Panc1 (cell line): Measurements from ENCODE around the gene CYB5R4. TPM values are rescaled to one million over a fixed set of nuclear protein-coding genes. Genes with fewer than 3 reads are reported as not detected.
A peak's percentile ranks its signal among the peaks of the same experiment; 100 is the strongest.

ENCODE experiments used
- ATAC-seq: fragments of 200-7000 bp; cut with Tn5 transposase; 2 replicates; pipeline ENCODE4 v1.9.1; 2020; ENCODE audit warnings: mild to moderate bottlenecking, moderate library complexity
- BruUV-seq: library from RNA; stranded (reverse); fragments of 400-500 nt; replicated peaks from 2 replicates; lab custom pipeline; 2021; lab: Mats Ljungman, UMichigan
- CTCF ChIA-PET: fragments of 300-600 bp; sonication (Branson Sonifier 250); formaldehyde crosslinking; loops from one replicate; lab custom pipeline; 2022; ENCODE audit warnings: antibody characterized with exemption; lab: Charles Lee
- POLR2A ChIA-PET: fragments of 300-600 bp; sonication (Branson Sonifier 250); formaldehyde crosslinking; loops from one replicate; lab custom pipeline; 2022; ENCODE audit warnings: antibody characterized with exemption; lab: Charles Lee
- DNase-seq: peaks from one replicate; pipeline ENCODE4 v3.0.0-alpha.2; 2010; ENCODE audit warnings: low read depth, low spot score
- H3K27ac ChIP-seq: 2 replicates; pipeline ENCODE4 v1.5.1; 2011; ENCODE audit warnings: mild to moderate bottlenecking, low read length, inconsistent platforms
- H3K27me3 ChIP-seq: fragments of 200-500 bp; sonication (Bioruptor generic); 2 replicates; pipeline ENCODE4 v1.6.0; 2014; ENCODE audit warnings: low read length, inconsistent platforms; ENCODE audit not compliant: control insufficient read depth, insufficient read depth
- H3K36me3 ChIP-seq: fragments of 200-500 bp; sonication (Bioruptor generic); 2 replicates; pipeline ENCODE4 v1.5.1; 2014; ENCODE audit warnings: inconsistent platforms, mild to moderate bottlenecking, low read length, moderate library complexity; ENCODE audit not compliant: control insufficient read depth, insufficient read depth
- H3K4me1 ChIP-seq: 2 replicates; pipeline ENCODE4 v1.5.1; 2011; ENCODE audit warnings: inconsistent platforms, mild to moderate bottlenecking, low read length, moderate library complexity; ENCODE audit not compliant: control insufficient read depth, insufficient read depth
- H3K4me3 ChIP-seq, 2 experiments: 2 replicates each; pipeline ENCODE4 v1.5.1; 2011 to 2012; ENCODE audit warnings: low read depth in 2 of 2, low read length in 2 of 2, mild to moderate bottlenecking in 2 of 2, inconsistent platforms in 1 of 2, moderate library complexity in 1 of 2
- H3K9me3 ChIP-seq: fragments of 200-500 bp; sonication (Bioruptor generic); 2 replicates; pipeline ENCODE4 v1.5.1; 2014; ENCODE audit warnings: low read depth, mild to moderate bottlenecking, inconsistent platforms, low read length, moderate library complexity; ENCODE audit not compliant: control insufficient read depth, insufficient read depth
- POLR2AphosphoS5 ChIP-seq: IDR thresholded peaks from 2 replicates; pipeline ENCODE4 v1.6.1; 2012; ENCODE audit warnings: mild to moderate bottlenecking, low read depth, low read length, moderate library complexity
- SIN3A ChIP-seq: IDR thresholded peaks from 2 replicates; pipeline ENCODE4 v1.6.1; 2012; ENCODE audit warnings: low read depth, mild to moderate bottlenecking, low read length, moderate library complexity, borderline replicate concordance; ENCODE audit not compliant: insufficient read depth
- TCF7L2 ChIP-seq: IDR thresholded peaks from 2 replicates; pipeline ENCODE4 v1.6.1; 2011; ENCODE audit warnings: mild to moderate bottlenecking, low read depth, low read length, inconsistent platforms
- in situ Hi-C: cut with HindIII; loops from 2 replicates; pipeline ENCODE4 v1.10.0; 2016; ENCODE audit warnings: low sequenced_read_pairs, low pct_unique_long_range_greater_than_20kb
- intact Hi-C: fragments of 100-400 bp; cut with micrococcal nuclease; formaldehyde crosslinking; loops from one replicate; pipeline ENCODE4 v1.10.0; 2022; ENCODE audit not compliant: unreplicated experiment
- total RNA-seq: library from RNA; stranded (reverse); gene quantifications from one replicate; pipeline ENCODE4 v1.2.1, GENCODE V29; 2021; ENCODE audit not compliant: unreplicated experiment
- TF ChIP-seq, protein P1 (sequence below), 2 experiments: IDR thresholded peaks; 2 replicates each; pipeline ENCODE4 v1.6.1; 2011 to 2012; ENCODE audit warnings: low read depth in 2 of 2, control low read depth in 1 of 2, low read length in 1 of 2, mild to moderate bottlenecking in 1 of 2, moderate library complexity in 1 of 2; ENCODE audit not compliant: insufficient read depth in 1 of 2
- TF ChIP-seq, protein P2 (sequence below): fragments of 450-650 bp; IDR thresholded peaks from 2 replicates; pipeline ENCODE4 v1.5.1; 2017; ENCODE audit warnings: mild to moderate bottlenecking

CYB5R4 gene
- total RNA-seq, 1 experiment from 2014 or later, result 31.7 TPM

DNA sequence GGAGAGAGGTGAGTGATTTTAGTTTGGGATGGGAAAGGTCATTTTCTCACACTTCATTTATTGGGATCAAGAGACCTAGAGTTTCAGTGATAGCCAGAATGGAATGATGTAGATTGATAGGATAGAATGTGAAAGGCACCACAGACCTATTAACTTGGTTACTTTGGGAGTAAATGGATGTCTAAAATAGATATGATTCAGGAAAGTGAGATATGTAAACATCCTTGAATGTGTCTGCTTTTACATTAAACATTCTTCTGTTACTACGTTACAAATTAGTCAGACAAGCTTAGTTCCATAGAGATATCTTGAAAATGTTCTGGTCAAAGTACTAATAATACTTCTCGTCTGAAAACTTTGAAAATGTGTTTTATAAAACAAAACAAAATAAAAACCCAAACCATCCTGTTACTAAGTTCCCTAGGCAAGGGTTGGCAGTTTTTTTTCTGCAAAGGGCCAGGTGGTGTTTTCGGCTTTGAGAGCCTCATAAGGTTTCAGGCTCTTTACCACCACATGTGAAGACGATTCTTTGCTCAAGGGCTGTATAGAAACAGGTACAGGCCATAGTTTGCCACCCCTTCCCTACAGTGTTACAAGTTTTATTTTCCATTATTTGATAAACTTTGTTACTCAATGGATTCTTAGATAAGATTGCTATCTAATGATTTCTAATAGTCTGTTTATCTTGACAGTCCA lies 3.4 kb downstream of the CYB5R4 start:
- TF ChIP-seq, protein P1, sequence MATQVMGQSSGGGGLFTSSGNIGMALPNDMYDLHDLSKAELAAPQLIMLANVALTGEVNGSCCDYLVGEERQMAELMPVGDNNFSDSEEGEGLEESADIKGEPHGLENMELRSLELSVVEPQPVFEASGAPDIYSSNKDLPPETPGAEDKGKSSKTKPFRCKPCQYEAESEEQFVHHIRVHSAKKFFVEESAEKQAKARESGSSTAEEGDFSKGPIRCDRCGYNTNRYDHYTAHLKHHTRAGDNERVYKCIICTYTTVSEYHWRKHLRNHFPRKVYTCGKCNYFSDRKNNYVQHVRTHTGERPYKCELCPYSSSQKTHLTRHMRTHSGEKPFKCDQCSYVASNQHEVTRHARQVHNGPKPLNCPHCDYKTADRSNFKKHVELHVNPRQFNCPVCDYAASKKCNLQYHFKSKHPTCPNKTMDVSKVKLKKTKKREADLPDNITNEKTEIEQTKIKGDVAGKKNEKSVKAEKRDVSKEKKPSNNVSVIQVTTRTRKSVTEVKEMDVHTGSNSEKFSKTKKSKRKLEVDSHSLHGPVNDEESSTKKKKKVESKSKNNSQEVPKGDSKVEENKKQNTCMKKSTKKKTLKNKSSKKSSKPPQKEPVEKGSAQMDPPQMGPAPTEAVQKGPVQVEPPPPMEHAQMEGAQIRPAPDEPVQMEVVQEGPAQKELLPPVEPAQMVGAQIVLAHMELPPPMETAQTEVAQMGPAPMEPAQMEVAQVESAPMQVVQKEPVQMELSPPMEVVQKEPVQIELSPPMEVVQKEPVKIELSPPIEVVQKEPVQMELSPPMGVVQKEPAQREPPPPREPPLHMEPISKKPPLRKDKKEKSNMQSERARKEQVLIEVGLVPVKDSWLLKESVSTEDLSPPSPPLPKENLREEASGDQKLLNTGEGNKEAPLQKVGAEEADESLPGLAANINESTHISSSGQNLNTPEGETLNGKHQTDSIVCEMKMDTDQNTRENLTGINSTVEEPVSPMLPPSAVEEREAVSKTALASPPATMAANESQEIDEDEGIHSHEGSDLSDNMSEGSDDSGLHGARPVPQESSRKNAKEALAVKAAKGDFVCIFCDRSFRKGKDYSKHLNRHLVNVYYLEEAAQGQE (IDR thresholded peaks at IDR 0.05; ENCODE audit: insufficient read depth in 1 of 2, low read depth in 2 of 2, low read length in 1 of 2), result no peak
- TF ChIP-seq SIN3A (no peak), POLR2AphosphoS5 (no peak), TCF7L2 (no peak)
- TF ChIP-seq, protein P2, sequence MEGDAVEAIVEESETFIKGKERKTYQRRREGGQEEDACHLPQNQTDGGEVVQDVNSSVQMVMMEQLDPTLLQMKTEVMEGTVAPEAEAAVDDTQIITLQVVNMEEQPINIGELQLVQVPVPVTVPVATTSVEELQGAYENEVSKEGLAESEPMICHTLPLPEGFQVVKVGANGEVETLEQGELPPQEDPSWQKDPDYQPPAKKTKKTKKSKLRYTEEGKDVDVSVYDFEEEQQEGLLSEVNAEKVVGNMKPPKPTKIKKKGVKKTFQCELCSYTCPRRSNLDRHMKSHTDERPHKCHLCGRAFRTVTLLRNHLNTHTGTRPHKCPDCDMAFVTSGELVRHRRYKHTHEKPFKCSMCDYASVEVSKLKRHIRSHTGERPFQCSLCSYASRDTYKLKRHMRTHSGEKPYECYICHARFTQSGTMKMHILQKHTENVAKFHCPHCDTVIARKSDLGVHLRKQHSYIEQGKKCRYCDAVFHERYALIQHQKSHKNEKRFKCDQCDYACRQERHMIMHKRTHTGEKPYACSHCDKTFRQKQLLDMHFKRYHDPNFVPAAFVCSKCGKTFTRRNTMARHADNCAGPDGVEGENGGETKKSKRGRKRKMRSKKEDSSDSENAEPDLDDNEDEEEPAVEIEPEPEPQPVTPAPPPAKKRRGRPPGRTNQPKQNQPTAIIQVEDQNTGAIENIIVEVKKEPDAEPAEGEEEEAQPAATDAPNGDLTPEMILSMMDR, result no peak
- no peak overlapping the region for H3K4me3 ChIP-seq
- ChIA-PET CTCF (no interaction called here), POLR2A (no interaction called here)
- H3K27ac ChIP-seq, result no peak overlapping the region
- intact Hi-C loops (no loop called here), in situ Hi-C loops (no loop called here)
- peaks cover 11% of the 10 kb centered on the region for H3K4me1 ChIP-seq
- no peaks in the 10 kb centered on the region for H3K27me3 ChIP-seq
- no TSS peak for BruUV-seq
- peaks cover 6% of the 10 kb centered on the region for H3K36me3 ChIP-seq
- DNase-seq (no peak), ATAC-seq (no peak)
- H3K9me3 ChIP-seq, result no peaks in the 10 kb centered on the region

DNA sequence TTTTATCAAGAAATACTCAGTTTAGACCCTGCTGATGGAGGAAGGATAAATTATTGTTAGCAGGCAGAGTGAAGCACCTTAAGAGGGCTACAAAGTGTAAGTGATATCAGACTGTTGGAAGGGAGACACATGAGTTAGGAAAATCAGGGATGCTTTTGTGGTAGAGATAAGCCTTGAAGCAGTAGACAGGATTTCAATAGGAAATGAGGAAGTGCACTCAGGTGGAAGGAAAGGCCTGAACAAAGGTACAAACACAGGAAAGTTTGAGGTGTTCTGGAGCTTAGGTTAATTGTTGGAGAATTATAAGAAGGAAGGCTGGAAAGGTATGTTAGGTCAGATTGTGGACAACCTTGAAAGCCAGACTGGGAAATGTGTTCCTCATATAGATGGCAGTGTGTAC lies 7.6 kb downstream of the CYB5R4 start:
- H3K4me3 ChIP-seq, result no peak overlapping the region
- intact Hi-C loops, result no loop called here
- no peak for ATAC-seq
- no TSS peak for BruUV-seq
- no peaks in the 10 kb centered on the region for H3K9me3 ChIP-seq
- H3K36me3 ChIP-seq, result peaks cover 6% of the 10 kb centered on the region
- ChIA-PET CTCF (no interaction called here), POLR2A (no interaction called here)
- TF ChIP-seq SIN3A, result no peak
- TF ChIP-seq, protein P2, result no peak
- no peak for TF ChIP-seq TCF7L2
- TF ChIP-seq, protein P1 (IDR thresholded peaks at IDR 0.05; ENCODE audit: insufficient read depth in 1 of 2, low read depth in 2 of 2, low read length in 1 of 2), result no peak
- TF ChIP-seq POLR2AphosphoS5, result no peak
- no peak for DNase-seq
- peaks cover 6% of the 10 kb centered on the region; the same call in 1 of the 2 replicates for H3K4me1 ChIP-seq
- H3K27me3 ChIP-seq, result no peaks in the 10 kb centered on the region
- in situ Hi-C loops, result no loop called here
- H3K27ac ChIP-seq, result peak overlapping the region; percentile 76
